Measurements from ENCODE around the gene ELL2. TPM values are rescaled to one million over a fixed set of nuclear protein-coding genes. Genes with fewer than 3 reads are reported as not detected.

ELL2 gene
- total RNA-seq, 1 experiment from 2014 or later: 27.5 TPM

DNA sequence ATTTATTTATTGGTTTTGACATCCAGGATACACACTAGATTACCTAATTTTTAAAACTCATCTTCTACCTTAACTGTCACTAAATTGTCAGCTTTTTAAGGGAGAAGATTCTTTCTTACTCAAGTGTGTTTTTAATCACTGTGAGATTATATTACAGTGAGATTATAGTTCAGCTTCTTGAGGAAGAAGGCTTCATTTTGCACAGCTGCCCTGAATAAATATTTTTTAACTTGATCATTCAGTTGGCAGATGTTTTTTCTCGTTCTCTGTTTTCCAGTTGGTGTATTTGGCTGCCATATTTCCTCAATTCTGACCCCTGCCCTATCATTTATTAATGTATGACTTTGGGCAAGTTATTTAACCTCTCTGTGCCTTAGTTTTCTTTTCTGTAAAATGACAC, 15.0 kb upstream of the ELL2 start:
- Histone ChIP-seq H2BK12ac (ENCODE audit: insufficient read length, low read depth, low read length) (no peak overlapping the region), H2BK5ac (ENCODE audit: insufficient read length, low read length) (no peak overlapping the region), H4K5ac (ENCODE audit: insufficient read length, low read depth, low read length) (no peak overlapping the region), H3T11ph (ENCODE audit: low read length) (no peak overlapping the region), H3K27me3 (ENCODE audit: insufficient read depth, low read length) (no peaks in the 10 kb centered on the region), H3K14ac (ENCODE audit: insufficient read depth, low read length) (no peak overlapping the region), H3K27ac (ENCODE audit: insufficient read length, low read depth, low read length) (no peak overlapping the region), H3K23me2 (ENCODE audit: insufficient read length, low read depth, low read length, poor library complexity, severe bottlenecking) (no peaks in the 10 kb centered on the region), H2AFZ (ENCODE audit: low read length) (no peak overlapping the region), H2BK20ac (ENCODE audit: low read depth, low read length, poor library complexity, severe bottlenecking) (no peak overlapping the region), H3K18ac (ENCODE audit: insufficient read length, low read depth, low read length) (no peak overlapping the region), H3K9me3 (ENCODE audit: control insufficient read depth, low read depth, low read length) (no peaks in the 10 kb centered on the region), H2BK120ac (ENCODE audit: low read depth, low read length, poor library complexity, severe bottlenecking) (no peak overlapping the region), H4K91ac (ENCODE audit: insufficient read length, low read depth, low read length) (no peak overlapping the region), H4K8ac (replicated peaks; ENCODE audit: insufficient read length, low read depth, low read length) (no peak overlapping the region), H3K79me1 (ENCODE audit: insufficient read depth, low read depth, low read length, poor library complexity, severe bottlenecking) (no peaks in the 10 kb centered on the region), H3K23ac (ENCODE audit: insufficient read length, low read depth, low read length) (no peak overlapping the region), H2AK5ac (ENCODE audit: insufficient read length, low read length) (no peak overlapping the region), H4K20me1 (ENCODE audit: control insufficient read depth, insufficient read depth, insufficient read length) (no peaks in the 10 kb centered on the region), H3K4ac (ENCODE audit: low read depth, low read length) (no peak overlapping the region), H2BK15ac (ENCODE audit: low read depth, low read length) (no peak overlapping the region), H3K79me2 (ENCODE audit: insufficient read depth, low read length) (no peaks in the 10 kb centered on the region), H3K56ac (ENCODE audit: insufficient read length, low read depth, low read length) (no peak overlapping the region), H3K9ac (ENCODE audit: extremely low read depth, insufficient read length, low read length) (no peak overlapping the region), H3K4me1 (ENCODE audit: insufficient read depth, low read length) (no peaks in the 10 kb centered on the region; the same call in 1 of the 2 replicates), H3K4me2 (ENCODE audit: insufficient read depth, insufficient read length, low read length) (no peak overlapping the region)
- no peak overlapping the region for H3K27ac Mint-ChIP-seq
- H3K9me3 Mint-ChIP-seq: no peaks in the 10 kb centered on the region
- no peaks in the 10 kb centered on the region for H3K4me1 Mint-ChIP-seq
- DNase-seq: no peak
- TF ChIP-seq, protein P1, sequence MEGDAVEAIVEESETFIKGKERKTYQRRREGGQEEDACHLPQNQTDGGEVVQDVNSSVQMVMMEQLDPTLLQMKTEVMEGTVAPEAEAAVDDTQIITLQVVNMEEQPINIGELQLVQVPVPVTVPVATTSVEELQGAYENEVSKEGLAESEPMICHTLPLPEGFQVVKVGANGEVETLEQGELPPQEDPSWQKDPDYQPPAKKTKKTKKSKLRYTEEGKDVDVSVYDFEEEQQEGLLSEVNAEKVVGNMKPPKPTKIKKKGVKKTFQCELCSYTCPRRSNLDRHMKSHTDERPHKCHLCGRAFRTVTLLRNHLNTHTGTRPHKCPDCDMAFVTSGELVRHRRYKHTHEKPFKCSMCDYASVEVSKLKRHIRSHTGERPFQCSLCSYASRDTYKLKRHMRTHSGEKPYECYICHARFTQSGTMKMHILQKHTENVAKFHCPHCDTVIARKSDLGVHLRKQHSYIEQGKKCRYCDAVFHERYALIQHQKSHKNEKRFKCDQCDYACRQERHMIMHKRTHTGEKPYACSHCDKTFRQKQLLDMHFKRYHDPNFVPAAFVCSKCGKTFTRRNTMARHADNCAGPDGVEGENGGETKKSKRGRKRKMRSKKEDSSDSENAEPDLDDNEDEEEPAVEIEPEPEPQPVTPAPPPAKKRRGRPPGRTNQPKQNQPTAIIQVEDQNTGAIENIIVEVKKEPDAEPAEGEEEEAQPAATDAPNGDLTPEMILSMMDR (conservative IDR thresholded peaks at IDR 0.05): no peak
- H3K36me3 Mint-ChIP-seq (ENCODE audit: insufficient read depth in 1 of 3, low read depth in 3 of 3): no peaks in the 10 kb centered on the region
- no peaks in the 10 kb centered on the region; the same call in 1 of the 2 replicates for H3K27me3 Mint-ChIP-seq (ENCODE audit: low read depth)
- H3K4me3 Mint-ChIP-seq: no peak overlapping the region
- no CpG with 5 or more reads among the region's 1 CpG for WGBS (ENCODE audit: extremely low coverage, insufficient read length, low lambda C conversion rate)
